Mucosa of stomach (tissue), 1 donor: ENCODE data around the gene MALL.
A peak's percentile ranks its signal among the peaks of the same experiment; 100 is the strongest.

Source experiments
- H3K27me3 ChIP-seq: one replicate; pipeline ENCODE4 v1.7.0; 2013; ENCODE audit warnings: mild to moderate bottlenecking, low read length; ENCODE audit not compliant: control insufficient read depth, insufficient read depth
- H3K36me3 ChIP-seq: one replicate; pipeline ENCODE4 v1.7.0; 2013; ENCODE audit warnings: low read length; ENCODE audit not compliant: control insufficient read depth, insufficient read depth
- H3K4me1 ChIP-seq: one replicate; pipeline ENCODE4 v1.7.0; 2013; ENCODE audit warnings: mild to moderate bottlenecking, low read length; ENCODE audit not compliant: control insufficient read depth, insufficient read depth
- H3K4me3 ChIP-seq: one replicate; pipeline ENCODE4 v1.7.0; 2013; ENCODE audit warnings: low read length
- H3K9ac ChIP-seq: one replicate; pipeline ENCODE4 v1.7.0; 2013; ENCODE audit warnings: mild to moderate bottlenecking, low read length, moderate library complexity
- H3K9me3 ChIP-seq: one replicate; pipeline ENCODE4 v1.7.0; 2013; ENCODE audit warnings: mild to moderate bottlenecking, low read length, moderate library complexity; ENCODE audit not compliant: control insufficient read depth
- donor health status: Pancreatic carcinoma.

Gene MALL

DNA sequence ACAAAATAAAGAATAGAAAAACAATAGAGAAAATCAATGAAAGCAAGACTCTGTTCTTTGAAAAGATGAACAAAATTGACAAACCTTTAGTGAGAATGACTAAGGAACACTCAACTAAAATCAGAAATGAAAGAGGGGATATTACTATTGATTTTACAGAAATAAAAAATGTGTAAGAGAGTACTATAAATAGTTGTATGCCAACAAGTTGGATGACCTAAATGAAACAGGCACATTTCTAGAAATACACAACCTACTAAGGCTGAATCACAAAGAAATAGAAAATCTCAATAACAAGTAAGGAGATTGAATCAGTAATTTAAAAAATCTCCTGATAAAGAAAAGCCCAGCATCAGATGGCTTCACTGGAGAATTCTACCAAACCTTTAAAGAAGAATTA is 18.4 kb upstream of the MALL start:
- H3K36me3 ChIP-seq = no peaks in the 10 kb centered on the region

DNA sequence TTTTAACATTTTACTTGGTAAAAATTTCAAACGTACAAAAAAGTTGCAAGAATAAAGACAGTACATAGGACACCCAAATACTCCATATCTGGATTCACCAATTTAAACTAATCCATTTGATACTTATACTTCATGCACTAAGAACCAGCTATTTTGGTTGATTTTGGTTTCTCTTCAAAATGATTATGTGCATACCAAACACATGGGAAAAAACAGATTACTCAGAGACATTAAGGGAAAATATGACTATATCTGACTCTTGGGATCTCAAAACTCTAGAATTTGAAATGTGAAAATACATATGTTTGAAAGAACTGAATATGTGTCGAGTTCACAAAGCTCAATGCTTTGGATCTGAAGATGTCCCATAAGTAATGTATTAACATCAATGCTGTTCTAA is 15.5 kb upstream of the MALL start:
- Histone ChIP-seq H3K9ac (no peak overlapping the region), H3K36me3 (no peaks in the 10 kb centered on the region), H3K4me1 (no peaks in the 10 kb centered on the region), H3K4me3 (no peak overlapping the region), H3K27me3 (no peaks in the 10 kb centered on the region), H3K9me3 (no peaks in the 10 kb centered on the region)

More for the DNA sequence above, 18.4 kb upstream of the MALL start:
- Histone ChIP-seq H3K27me3 (no peaks in the 10 kb centered on the region), H3K9me3 (no peaks in the 10 kb centered on the region), H3K4me1 (no peaks in the 10 kb centered on the region), H3K9ac (no peak overlapping the region), H3K4me3 (no peak overlapping the region)

DNA sequence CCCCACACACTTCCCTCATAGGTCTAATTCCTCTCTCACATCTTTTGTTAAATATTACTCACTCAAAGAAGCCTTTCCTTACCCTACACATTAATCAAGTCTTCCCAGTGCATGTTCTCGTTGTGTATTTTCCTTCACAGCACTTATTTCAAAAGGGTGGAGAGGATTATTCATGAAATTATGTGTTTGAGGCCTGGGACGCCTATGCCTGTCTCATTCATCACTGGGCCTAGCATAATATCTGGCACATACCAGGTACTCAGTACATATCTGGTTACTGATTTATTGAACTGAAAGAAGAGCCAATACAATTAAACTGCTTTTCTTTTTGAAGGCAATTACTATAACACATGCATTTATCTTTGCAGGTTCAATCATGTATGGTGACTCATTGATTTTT is 15.1 kb upstream of the MALL start:
- Histone ChIP-seq H3K4me3 (no peak overlapping the region), H3K9me3 (no peaks in the 10 kb centered on the region), H3K27me3 (no peaks in the 10 kb centered on the region), H3K9ac (no peak overlapping the region), H3K4me1 (no peaks in the 10 kb centered on the region), H3K36me3 (no peaks in the 10 kb centered on the region)

DNA sequence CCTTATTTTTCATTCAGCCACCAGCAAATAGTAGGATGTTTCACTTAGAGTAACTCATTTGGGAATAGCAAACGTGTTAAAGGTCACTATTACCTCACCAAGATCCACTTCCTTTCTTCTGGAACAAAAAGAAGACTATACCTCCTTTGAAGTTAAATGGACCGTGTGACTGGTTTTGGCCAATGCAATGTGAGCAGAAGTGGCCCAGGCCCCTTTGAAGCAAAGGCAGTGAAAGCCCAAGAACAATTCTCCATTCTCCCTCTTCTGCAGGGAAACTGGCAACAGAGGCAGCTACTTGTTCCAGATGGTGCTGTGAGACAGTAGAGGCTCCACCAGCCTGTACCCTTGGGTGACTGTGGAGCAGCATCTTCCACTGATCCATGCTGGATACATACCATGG is 11.3 kb upstream of the MALL start:
- no peak overlapping the region for H3K4me3 ChIP-seq

DNA sequence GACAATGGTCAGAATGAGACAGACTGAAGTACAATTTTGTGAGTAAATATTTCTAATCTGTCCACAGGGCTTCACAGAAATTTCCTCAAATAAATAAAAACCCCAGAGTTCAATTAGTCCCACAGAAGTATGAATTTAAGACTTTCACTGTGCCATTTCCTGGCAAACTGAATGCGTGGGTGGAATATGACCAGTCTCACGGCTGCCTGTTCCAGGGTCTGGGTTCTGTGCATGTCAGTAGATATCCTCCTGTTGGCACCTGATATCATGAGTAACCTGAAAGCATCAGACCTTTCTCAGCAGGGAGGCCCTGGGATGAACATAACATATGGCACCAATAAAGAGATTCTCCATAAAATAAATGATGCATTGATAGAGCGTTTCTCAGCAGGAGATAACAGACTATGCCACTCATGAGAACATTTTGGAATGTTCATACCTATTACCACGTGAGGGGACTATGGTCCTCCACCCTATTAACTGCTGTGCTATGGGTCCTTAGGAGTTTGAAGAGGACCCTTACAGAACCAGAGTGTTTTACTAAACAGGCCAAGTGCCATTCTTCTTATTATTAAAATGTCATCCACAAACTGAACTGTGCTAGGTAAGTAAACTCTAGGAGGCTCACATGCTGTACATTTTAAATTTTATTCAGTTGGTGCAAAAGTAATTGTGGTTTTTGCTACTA is 10.6 kb upstream of the MALL start:
- H3K36me3 ChIP-seq = no peaks in the 10 kb centered on the region
- no peaks in the 10 kb centered on the region for H3K4me1 ChIP-seq
- no peak overlapping the region for H3K9ac ChIP-seq
- H3K27me3 ChIP-seq = no peaks in the 10 kb centered on the region
- H3K9me3 ChIP-seq = no peaks in the 10 kb centered on the region
- no peak overlapping the region for H3K4me3 ChIP-seq

More for the DNA sequence above, 11.3 kb upstream of the MALL start:
- H3K9ac ChIP-seq = no peak overlapping the region
- H3K4me1 ChIP-seq = no peaks in the 10 kb centered on the region
- H3K36me3 ChIP-seq = no peaks in the 10 kb centered on the region
- H3K9me3 ChIP-seq = no peaks in the 10 kb centered on the region
- no peaks in the 10 kb centered on the region for H3K27me3 ChIP-seq

DNA sequence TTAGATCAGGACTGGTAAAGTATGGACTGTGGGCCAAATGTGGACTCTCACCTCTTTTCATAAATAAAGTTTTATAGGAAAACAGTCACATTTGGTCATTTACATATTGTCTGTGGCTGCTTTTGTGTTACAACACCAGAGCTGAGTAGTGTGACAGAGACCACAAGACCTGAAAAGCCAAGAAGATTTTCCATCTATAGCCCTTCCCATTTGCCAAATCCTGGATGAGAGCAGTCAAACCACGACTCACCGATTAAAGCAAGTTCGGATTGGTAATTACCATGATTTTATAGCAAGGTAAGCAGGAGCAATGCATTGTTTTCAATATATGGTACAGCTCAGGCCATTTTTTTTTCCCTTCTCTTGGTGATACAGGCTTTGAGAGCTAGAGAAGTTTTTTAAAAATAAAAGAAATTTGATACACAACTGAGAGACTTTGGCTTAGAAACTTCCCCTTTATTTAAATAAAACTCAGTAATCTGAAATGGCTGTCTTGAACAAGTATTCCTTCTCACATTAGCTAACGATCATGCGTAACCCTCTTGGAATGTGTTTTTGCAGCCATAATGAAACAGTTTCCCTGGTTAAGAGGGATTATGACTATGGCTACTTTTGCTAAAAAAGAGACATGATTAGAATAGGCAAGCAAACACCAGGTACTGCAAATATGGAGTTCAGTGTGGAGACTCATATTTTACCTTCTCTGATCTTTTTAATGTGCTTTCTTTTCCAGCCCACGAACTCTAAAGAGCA is 9.5 kb upstream of the MALL start:
- Histone ChIP-seq H3K4me1 (no peaks in the 10 kb centered on the region), H3K27me3 (no peaks in the 10 kb centered on the region), H3K4me3 (no peak overlapping the region), H3K9me3 (no peaks in the 10 kb centered on the region), H3K9ac (no peak overlapping the region), H3K36me3 (no peaks in the 10 kb centered on the region)

DNA sequence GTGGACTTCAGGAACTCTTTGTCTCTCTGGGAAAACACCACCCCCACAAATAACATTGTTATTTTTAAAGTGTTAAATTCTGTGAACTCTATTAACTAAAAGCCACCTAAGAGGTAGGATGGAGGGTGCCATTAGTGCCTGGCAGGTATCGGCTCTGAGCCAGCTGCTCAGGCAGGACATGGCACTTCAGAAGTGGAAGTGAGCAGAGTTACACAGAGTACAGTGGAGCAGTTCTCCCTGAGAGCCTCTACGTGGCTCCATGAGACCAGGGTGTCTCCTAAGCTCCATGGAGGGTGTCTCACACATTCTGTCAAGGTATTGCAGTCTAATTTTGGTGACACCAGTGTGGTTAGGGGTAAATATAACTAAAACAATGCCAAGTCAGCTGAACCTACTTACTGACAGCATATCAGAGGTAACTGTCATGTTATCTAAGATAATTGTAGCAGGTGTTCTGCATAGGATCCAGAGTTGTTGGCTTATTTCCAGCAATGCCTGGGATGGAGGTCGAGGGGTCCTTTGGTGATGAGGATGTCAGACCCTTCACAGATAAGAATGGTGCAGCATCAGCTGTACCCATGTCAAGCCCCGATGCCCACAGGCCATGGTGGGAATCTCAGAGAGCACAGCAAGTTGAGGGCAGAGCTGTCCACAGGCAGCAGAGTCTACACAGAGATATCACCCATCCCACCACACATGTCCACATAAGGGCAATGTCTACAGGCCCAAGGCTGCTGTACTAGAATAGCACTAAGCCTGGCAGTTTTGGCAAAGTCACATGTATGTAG is 8.6 kb upstream of the MALL start:
- H3K9me3 ChIP-seq = no peaks in the 10 kb centered on the region
- no peaks in the 10 kb centered on the region for H3K36me3 ChIP-seq
- H3K9ac ChIP-seq = no peak overlapping the region
- no peaks in the 10 kb centered on the region for H3K27me3 ChIP-seq
- H3K4me1 ChIP-seq = no peaks in the 10 kb centered on the region
- H3K4me3 ChIP-seq = no peak overlapping the region

DNA sequence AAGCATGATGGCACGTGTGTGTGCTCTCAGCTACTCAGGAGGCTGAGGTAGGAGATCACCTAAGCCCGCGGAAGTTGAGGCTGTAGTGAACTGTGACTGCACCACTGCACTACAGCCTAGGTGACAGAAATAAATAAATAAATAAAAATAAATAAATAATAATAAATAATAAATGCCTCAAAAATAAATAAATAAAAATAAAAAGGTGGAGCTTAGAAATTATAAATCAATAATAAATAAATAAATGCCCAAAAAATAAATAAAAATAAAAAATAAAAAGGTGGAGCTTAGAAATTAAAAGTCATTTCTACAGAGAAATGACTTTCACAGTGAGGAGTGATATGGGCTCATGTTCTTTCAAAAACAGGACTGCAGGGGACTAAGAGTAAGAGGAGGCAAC is 6.0 kb upstream of the MALL start:
- H3K4me1 ChIP-seq = peaks cover 1% of the 10 kb centered on the region

DNA sequence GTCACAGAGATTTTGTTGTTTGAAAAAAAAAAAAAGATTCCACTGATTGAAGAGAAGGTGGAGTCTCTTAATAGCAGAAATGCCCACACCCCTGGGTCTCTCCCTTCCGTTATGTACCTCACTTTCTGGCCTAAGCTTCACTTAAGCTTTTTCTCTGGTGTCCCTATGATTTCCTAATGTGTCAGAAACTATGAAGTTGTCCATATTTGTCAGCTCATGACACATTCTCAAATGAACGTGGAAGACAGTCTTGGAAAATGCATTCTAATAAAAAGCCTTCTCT is 5.4 kb upstream of the MALL start:
- Histone ChIP-seq H3K9me3 (no peaks in the 10 kb centered on the region), H3K27me3 (peaks cover 5% of the 10 kb centered on the region), H3K4me3 (no peak overlapping the region), H3K36me3 (no peaks in the 10 kb centered on the region), H3K4me1 (peaks cover 7% of the 10 kb centered on the region), H3K9ac (no peak overlapping the region)

More for the DNA sequence above, 6.0 kb upstream of the MALL start:
- peaks cover 3% of the 10 kb centered on the region for H3K27me3 ChIP-seq
- H3K4me3 ChIP-seq = no peak overlapping the region
- no peak overlapping the region for H3K9ac ChIP-seq
- no peaks in the 10 kb centered on the region for H3K9me3 ChIP-seq
- no peaks in the 10 kb centered on the region for H3K36me3 ChIP-seq

DNA sequence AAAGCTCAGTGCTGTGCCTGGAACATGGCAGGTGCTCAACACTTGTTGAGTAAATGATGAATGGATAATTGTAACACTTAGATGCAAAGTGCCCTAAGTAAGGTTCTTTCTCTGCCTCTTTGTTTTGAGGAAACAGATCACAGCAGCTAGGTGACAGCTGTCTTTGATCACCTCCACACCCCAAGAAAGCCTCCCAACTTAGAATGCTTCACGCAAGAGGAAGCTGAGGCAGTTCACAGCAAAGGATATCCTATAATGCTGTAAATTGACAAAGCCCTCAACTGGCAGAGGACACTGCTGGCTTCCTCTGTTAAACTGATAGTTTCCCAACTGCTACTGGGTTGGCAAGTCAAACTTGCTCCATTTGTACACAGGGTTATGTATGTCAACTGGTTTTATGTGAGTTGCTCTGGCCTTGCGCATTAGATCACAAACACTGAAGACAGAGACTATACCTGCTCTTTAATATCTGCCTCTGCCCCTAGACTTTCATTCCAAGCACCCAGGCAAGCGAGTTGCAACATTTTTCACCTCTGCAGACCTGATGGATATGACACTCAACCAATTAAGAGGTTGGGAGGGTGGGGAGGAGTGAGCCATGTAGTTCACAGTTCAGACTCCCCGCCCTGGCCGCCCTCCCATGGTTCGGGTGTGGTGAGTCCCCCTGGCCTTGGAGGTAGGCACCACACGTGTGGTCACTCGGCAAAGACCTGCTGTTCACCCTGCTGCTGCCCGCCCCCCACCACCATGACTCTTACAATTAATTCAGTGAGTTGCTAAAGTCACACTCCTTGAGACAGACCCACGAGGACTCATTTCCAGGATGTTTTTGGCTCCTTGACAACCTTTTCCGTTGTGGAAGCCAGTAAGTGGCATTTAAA is 4.8 kb upstream of the MALL start:
- Histone ChIP-seq H3K9ac (no peak overlapping the region), H3K4me1 (peaks cover 10% of the 10 kb centered on the region), H3K27me3 (peaks cover 9% of the 10 kb centered on the region), H3K9me3 (no peaks in the 10 kb centered on the region), H3K36me3 (no peaks in the 10 kb centered on the region), H3K4me3 (no peak overlapping the region)

DNA sequence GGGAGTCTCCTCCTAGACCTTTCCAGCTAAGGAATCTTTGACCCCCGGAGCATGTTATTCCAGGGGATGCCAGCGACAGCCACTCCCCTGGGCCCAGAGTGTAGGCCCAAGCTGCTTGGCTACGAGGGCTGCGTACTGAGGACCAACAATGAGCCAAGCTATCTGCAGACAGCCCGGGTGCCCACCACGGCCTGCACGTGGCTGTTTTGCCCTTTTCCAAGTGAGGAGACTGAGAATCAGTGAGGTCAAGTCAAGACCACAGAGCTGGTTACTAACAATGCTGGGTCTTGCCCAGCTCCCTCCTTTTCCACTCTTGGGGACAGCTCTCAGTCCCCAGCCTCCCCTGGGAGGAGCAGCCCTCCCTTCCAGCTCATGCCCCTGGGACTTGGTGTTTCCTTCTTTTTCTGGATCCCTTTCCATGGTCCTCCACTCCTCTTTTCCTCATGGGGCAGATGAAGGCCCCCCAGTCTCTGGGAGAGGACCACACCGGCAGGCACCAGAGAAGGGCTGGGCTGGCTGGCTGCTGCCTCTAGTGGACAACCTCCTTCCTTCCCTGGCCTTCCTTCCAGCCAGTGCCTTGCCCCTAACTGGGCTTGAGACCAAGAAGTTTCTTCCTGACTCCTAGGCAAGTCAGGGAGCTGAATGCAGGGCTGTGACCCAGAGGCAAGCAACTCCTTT is 550 bp upstream of the MALL start:
- no peaks in the 10 kb centered on the region for H3K36me3 ChIP-seq
- no peak overlapping the region for H3K9ac ChIP-seq
- H3K27me3 ChIP-seq = peaks cover 21% of the 10 kb centered on the region
- no peaks in the 10 kb centered on the region for H3K9me3 ChIP-seq
- peaks cover 27% of the 10 kb centered on the region for H3K4me1 ChIP-seq
- H3K4me3 ChIP-seq = peak overlapping the region; percentile 27
